GM06990 (cell line): ENCODE data around the gene PIEZO1.

ENCODE experiments used
- DNase-seq: peaks from one replicate; pipeline ENCODE4 v3.0.0-alpha.2; 2011; ENCODE audit not compliant: insufficient read length; ENCODE audit errors: extremely low read depth
- H3K27me3 ChIP-seq: replicated peaks from 2 replicates; pipeline ENCODE4 v1.6.0; 2011; ENCODE audit warnings: low read length; ENCODE audit not compliant: control insufficient read depth, insufficient read depth
- H3K36me3 ChIP-seq: 2 replicates; pipeline ENCODE4 v1.5.1; 2011; ENCODE audit warnings: low read length; ENCODE audit not compliant: control insufficient read depth, insufficient read depth
- H3K4me3 ChIP-seq: replicated peaks from 2 replicates; pipeline ENCODE4 v1.5.1; 2011; ENCODE audit warnings: low read depth, mild to moderate bottlenecking, control low read depth, low read length
- TF ChIP-seq, protein P1 (sequence below): IDR thresholded peaks from 2 replicates; pipeline ENCODE4 v1.5.1; 2011; ENCODE audit warnings: low read length, control low read depth, mild to moderate bottlenecking, inconsistent platforms; ENCODE audit not compliant: insufficient read depth, poor library complexity, severe bottlenecking

Gene PIEZO1

DNA sequence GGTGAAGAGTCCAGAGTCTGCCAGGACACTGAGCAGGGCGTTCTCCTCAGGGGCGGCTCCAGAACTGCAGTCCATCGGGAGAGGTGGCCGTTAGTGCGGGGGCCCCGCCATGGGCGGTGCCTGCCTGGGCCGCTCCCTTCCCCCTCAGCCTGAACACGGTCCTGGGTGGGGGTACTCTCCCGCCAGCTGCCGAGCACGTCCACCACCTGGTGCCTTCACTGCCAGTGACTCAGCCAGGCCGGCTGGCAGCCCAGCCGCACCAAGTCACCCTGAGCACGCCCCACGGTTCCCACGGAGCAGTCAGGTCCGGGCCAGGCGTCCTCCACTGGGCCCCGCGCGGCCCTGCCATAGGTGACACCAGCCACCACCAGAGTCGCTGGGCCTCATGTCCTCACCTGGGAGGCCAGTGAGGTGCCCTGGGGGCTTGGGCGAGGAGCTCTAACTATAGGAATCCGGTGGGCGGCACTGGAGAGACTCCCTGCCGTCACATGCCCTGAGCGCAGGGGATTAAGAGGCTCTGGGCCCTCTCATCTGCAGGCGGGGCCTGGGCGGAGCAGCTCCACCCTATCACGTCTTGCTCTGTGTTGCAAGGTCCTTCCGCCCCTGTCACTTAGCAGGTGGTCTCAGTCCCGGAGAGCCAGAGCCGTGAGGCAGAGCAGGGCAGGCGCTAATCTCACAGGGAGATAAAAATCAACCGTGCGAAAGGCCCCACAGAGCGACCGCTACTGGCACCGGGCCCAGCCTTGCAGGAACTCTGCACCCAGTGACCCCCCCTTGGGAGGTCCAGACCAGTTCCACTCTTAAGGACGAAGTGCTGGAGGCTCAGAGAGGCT lies 14.3 kb downstream of the PIEZO1 start:
- TF ChIP-seq, protein P1, sequence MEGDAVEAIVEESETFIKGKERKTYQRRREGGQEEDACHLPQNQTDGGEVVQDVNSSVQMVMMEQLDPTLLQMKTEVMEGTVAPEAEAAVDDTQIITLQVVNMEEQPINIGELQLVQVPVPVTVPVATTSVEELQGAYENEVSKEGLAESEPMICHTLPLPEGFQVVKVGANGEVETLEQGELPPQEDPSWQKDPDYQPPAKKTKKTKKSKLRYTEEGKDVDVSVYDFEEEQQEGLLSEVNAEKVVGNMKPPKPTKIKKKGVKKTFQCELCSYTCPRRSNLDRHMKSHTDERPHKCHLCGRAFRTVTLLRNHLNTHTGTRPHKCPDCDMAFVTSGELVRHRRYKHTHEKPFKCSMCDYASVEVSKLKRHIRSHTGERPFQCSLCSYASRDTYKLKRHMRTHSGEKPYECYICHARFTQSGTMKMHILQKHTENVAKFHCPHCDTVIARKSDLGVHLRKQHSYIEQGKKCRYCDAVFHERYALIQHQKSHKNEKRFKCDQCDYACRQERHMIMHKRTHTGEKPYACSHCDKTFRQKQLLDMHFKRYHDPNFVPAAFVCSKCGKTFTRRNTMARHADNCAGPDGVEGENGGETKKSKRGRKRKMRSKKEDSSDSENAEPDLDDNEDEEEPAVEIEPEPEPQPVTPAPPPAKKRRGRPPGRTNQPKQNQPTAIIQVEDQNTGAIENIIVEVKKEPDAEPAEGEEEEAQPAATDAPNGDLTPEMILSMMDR = no peak
- peak; percentile 49 for DNase-seq
- peaks cover 2% of the 10 kb centered on the region; the same call in 1 of the 2 replicates for H3K36me3 ChIP-seq
- no peak overlapping the region for H3K4me3 ChIP-seq
- H3K27me3 ChIP-seq = no peaks in the 10 kb centered on the region

DNA sequence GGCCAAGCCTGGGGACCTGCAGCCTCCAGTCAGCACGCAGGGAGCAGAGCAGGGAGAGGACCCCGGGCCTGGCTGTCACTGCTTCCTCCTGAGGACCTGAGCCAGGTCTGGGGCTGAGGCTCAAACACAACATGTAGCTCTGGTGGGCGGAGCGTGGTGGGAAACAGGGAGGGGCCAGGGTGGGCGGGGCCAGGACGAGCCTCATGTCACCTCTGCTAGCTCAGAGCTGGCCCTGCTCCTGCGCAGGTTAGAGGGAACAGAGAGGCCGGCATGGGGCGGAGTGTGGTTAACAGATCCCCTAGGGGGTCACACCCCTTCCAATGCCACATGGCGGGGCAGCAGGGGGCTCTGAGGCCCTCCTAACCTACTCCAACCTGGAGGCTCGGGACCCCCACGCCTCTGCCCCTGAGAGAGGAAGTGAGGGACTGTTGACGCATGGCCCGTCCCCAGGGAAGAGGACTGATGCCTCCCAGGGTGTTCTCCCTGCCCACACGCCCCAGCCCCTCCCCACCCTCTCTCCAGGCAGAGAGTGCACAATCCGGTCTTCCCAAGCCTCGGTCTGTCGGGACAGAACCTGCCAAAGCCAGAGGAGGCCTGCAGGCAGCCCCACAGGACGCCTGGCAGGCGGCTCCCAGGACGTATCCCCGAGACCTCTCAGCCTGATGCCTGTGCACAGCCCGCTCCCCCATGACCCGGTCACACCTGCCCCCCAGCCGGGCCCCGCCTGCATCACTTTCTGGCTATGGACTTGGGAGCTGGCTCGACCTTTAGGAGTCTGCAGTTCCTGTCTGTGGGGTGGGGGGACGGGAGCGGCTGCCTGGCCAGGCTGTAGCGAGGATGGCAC lies 15.2 kb downstream of the PIEZO1 start:
- Histone ChIP-seq H3K4me3 (no peak overlapping the region), H3K36me3 (peaks cover 2% of the 10 kb centered on the region; the same call in 1 of the 2 replicates), H3K27me3 (no peaks in the 10 kb centered on the region)
- TF ChIP-seq, protein P1 = no peak
- peak; percentile 77 for DNase-seq

DNA sequence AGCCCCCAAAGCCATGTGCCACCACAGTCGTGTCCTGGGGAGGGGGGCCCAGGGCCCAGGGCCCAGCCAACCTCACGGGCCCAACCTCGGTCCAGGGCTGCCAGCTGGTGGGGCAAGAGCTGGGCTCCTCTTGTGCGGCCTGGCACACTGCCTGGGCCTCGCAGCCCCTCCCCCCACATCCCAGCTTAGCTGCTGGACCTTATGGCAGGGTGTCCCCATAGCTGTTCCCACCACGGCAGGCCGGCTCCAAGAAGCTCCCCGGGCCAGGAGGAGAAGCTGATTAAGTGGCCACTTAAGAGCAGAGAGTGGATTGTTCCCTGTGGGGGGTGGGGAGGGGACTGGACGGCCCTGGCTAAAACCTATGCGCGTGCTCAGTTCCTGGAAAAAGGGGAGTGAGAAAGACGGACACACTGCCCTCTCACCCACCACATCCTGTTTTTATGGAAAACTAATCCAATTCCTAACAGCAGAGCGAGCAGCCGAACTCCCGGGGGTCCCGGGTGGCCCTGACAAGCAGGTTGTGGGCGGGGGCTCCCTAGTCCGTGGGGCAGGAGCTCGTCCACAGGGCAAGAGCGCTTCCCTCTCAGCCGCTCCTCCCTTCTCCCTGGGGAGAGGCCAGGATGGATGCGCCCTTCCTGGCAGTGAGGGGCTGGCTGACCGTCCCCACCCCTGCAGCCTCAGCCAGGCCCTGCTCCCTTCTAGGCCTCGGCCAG lies 16.8 kb downstream of the PIEZO1 start:
- DNase-seq = no peak
- Histone ChIP-seq H3K36me3 (peaks cover 7% of the 10 kb centered on the region), H3K27me3 (no peaks in the 10 kb centered on the region), H3K4me3 (no peak overlapping the region)
- TF ChIP-seq, protein P1 = no peak

DNA sequence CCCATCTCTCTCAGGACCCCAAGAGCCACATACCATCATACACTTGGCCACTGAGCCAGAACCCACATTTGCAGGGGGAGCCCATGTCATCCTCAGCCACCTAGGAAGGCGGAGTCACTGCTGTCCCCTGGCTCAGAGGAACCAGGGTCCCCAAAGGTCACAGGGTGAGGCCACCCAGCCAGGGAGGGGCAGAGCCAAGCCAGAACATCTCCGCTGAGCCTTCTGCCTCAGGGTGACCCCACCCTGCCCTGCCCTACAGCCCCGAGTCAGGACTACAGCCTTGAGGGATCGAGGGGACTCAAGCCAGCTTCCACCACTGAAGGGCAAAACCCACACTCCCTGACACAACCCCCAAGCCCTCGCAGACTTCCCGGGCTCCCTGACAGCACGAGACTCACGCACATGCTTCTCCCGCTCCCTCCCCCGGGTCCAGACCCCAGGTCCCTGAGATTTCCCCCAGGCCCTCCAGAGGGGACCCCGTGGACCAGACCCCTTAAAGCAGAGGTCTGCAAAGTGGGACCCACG lies 17.4 kb downstream of the PIEZO1 start:
- TF ChIP-seq, protein P1 = no peak
- DNase-seq = no peak
- Histone ChIP-seq H3K36me3 (peaks cover 7% of the 10 kb centered on the region), H3K4me3 (no peak overlapping the region), H3K27me3 (no peaks in the 10 kb centered on the region)

DNA sequence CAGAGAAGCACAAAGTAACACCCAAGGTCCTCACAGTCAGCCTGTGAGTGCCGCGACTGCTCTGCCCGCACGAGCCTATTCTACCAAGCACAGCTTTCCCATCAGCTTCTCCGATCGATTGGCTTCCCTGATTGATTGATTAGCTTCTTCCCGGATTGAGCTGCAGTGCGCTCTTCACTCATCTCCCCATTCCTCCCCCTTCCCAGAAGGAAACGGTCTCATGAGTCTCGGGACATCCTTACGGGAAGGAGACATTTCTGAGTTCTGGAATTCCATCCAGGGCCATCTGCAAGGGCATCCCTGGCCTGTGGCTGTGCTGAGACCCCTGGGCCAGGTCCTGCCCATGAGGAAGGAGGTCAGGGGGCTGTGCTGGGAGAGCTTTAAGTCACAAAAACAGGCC lies 18.0 kb downstream of the PIEZO1 start:
- no peak for DNase-seq
- no peaks in the 10 kb centered on the region for H3K27me3 ChIP-seq
- peaks cover 7% of the 10 kb centered on the region for H3K36me3 ChIP-seq
- H3K4me3 ChIP-seq = no peak overlapping the region
- TF ChIP-seq, protein P1 = no peak
